GM12872 (cell line): ENCODE results near the gene MPRIP.

Experiments used
- TF ChIP-seq, protein P1 (sequence below): IDR thresholded peaks from 3 replicates; pipeline ENCODE4 v1.5.1; 2011; ENCODE audit warnings: low read depth, mild to moderate bottlenecking, low read length, moderate library complexity; ENCODE audit not compliant: insufficient read depth

MPRIP gene

DNA sequence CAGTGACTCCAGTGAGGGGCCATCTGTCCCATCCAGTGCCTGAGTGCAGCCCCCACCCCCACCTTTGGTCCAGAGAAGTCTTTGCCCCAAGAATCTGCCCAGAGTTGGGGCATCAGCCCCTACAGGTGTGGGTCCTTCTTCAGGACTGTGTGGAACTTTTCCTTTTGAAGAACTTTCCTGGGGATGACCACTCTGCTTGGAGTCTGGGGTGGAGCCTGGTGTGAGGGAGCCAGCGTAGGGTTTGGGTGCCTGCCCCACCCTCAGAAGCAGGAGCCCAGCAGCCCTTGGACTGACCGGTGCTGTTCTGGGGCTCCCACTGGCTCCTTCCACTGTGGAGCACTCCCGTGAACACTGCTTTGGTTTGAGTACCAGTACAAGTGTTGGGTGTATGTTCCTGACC is 19.3 kb downstream of the MPRIP start:
- TF ChIP-seq, protein P1, sequence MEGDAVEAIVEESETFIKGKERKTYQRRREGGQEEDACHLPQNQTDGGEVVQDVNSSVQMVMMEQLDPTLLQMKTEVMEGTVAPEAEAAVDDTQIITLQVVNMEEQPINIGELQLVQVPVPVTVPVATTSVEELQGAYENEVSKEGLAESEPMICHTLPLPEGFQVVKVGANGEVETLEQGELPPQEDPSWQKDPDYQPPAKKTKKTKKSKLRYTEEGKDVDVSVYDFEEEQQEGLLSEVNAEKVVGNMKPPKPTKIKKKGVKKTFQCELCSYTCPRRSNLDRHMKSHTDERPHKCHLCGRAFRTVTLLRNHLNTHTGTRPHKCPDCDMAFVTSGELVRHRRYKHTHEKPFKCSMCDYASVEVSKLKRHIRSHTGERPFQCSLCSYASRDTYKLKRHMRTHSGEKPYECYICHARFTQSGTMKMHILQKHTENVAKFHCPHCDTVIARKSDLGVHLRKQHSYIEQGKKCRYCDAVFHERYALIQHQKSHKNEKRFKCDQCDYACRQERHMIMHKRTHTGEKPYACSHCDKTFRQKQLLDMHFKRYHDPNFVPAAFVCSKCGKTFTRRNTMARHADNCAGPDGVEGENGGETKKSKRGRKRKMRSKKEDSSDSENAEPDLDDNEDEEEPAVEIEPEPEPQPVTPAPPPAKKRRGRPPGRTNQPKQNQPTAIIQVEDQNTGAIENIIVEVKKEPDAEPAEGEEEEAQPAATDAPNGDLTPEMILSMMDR = no peak

DNA sequence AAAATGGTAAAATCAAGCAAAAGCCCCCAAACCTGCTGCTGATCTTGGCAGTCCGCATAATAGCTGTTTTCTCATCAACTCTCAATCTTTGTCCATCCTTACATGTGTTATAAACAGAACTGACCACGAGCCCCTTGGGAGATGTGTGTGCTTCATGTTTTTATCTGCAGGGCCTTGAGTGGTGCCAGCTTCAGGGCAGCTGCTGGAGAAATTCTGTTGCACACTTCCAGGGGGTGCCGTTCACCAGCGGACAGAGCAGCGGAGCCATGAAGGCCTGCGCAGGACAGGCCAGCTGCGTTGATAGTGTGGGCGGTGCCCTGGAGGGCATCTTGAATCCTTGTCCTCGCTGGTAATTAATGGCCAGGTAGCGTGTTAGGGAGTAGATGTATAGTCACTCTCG is 20.1 kb downstream of the MPRIP start:
- TF ChIP-seq, protein P1 = no peak

DNA sequence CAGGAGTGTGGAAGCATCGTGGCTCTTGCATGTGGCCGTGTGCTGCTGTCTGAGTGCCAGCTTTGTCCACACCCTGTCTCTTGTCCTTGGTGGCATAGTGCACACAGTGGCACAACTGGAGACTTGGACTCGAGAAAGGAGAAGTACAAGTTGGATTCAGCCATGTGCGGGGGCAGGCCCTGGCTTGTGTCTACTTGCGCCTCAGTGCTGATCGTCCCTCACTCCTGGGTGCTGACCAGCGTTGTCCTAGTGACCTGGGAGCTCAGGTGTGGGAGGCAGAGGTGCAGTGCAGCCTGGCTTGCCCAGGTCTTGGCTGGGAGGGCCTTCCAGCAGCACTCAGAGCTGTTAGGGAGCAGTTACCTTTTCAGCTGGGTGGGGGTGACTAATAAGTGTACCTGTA is 20.6 kb downstream of the MPRIP start:
- TF ChIP-seq, protein P1 = no peak

DNA sequence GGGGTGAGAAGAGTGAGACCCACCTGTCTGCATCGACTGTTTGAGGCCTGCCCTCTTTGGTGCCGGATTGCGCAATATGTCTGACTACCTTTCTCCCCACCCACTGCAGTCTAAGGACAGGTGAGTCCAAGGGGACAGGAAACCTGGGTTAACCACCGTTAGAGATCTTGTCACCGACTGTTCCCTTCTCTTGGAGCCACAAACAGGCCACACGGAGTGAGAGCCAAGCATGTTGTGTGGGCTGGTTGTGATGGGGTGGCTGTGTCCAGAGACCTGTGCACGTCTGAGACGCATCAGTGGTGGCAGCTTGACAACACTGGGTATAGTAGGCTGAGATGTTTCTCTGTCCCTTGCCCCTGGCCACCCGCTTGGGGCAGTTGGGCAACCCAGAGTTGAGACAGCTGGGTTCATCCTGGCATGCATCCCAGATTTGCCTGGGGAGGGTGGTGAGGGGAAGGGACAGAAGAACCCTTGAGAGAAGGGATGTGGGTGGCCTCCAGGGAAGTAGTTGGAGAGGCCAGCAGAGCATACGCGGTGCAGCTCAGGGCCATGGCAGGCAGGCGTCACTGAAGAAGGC is 21.4 kb downstream of the MPRIP start:
- TF ChIP-seq, protein P1 = no peak

DNA sequence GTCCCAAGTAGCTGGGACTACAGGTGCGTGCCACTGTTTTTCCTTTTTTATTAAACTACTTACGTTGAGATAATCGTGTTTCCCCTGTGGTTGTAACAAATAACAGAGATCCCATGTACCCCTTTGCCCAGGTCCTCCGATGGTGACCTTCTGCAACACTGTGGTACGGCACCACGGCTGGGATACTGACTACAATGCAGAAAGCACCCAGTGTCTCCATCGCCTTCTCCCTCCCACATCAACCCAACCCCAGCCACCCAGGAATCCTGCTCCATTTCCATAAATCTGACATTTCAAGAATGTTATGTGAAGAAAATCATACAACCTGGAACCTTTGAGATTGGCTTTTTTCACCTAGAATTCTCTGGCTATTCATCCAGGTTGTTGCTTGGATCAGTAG is 22.1 kb downstream of the MPRIP start:
- TF ChIP-seq, protein P1 = no peak

DNA sequence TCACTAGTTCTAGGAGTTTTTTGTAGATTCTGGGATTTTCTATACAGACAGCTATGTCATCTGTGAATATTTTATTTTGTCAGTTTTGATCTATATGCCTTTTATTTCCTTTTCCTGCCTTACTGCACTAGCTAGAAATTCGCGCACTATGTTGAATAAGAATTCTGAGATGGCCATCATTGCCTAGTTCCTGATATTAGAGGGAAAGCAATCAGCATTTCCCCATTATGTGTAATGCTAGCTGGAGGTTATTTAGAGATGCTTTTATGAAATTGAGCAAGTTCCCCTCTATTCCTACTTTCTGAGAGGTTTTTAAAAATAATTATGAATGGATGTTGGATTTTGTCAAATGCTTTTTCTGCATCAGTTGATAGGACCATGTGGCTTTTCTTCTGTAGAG is 23.8 kb downstream of the MPRIP start:
- TF ChIP-seq, protein P1 = no peak

DNA sequence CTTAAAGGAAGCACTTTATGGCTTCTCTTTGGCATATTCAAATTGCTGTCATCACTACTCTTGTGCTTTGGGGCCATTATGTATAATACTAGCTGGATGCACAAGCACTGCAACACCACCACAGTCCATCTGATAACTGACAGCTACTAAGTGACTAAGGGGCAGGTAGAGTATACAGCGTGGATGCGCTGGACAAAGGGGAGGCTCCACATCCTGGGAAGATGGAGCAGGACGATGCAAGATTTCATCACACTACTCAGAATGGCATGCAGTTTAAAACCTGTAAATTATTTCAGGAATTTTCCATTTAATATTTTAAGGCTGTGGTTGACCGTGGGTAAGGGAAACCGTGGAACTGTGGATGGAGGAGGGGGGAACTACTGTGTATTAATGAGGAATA is 25.0 kb downstream of the MPRIP start:
- TF ChIP-seq, protein P1 = no peak
